Mammary epithelial cell (primary cell): ENCODE data around the gene ARL10.

ENCODE experiments used
- CTCF ChIP-seq, 2 donors: IDR thresholded peaks in 1 of 2; conservative IDR thresholded peaks in 1 of 2; 2 replicates each; pipeline ENCODE4 v1.5.1; 2011 to 2012; ENCODE audit warnings: inconsistent platforms in 2 of 2, low read length in 2 of 2, mild to moderate bottlenecking in 2 of 2, control low read depth in 1 of 2, low read depth in 1 of 2; ENCODE audit not compliant: insufficient read depth in 1 of 2; ENCODE audit errors: extremely low read depth in 1 of 2
- EZH2 ChIP-seq: IDR thresholded peaks from 2 replicates; pipeline ENCODE4 v1.6.1; 2012; ENCODE audit warnings: low read length, inconsistent platforms, borderline replicate concordance

GRCh38 chr5:176342766-176343458 lies 22.4 kb upstream of the ARL10 start:
- no peak for TF ChIP-seq CTCF (conservative IDR thresholded peaks at IDR 0.05 in 1 of 2, IDR thresholded peaks at IDR 0.05 in 1 of 2; ENCODE audit: extremely low read depth in 1 of 2, insufficient read depth in 1 of 2, low read depth in 1 of 2, low read length in 2 of 2)
- no peak for TF ChIP-seq EZH2
